Activated B cell treated with CpG ODN at 0.5 μM for 24 hours (primary cell): ENCODE results near the gene EFNB1. TPM values are rescaled to one million over a fixed set of nuclear protein-coding genes. Genes with fewer than 3 reads are reported as not detected.

Experiments used
- ATAC-seq: fragments of 200-7000 bp; cut with Tn5 transposase; one replicate; pipeline ENCODE4 v1.10.0; 2021; ENCODE audit warnings: low read depth, mild to moderate bottlenecking, moderate library complexity
- CTCF ChIA-PET: fragments of 350-600 bp; sonication (Branson Sonifier 250); formaldehyde crosslinking; loops from one replicate; lab custom pipeline; 2021; ENCODE audit warnings: antibody characterized with exemption; lab: Charles Lee
- POLR2A ChIA-PET: fragments of 350-600 bp; sonication (Branson Sonifier 250); formaldehyde crosslinking; loops from one replicate; lab custom pipeline; 2021; ENCODE audit warnings: antibody characterized with exemption; lab: Charles Lee
- DNase-seq: peaks from one replicate; pipeline ENCODE4 v3.0.0; 2022
- H3K27ac Mint-ChIP-seq: one replicate; pipeline ENCODE4 v1.8.0; 2020; ENCODE audit warnings: mixed read lengths
- H3K27me3 Mint-ChIP-seq: one replicate; pipeline ENCODE4 v1.8.0; 2021; ENCODE audit warnings: mixed read lengths
- H3K36me3 Mint-ChIP-seq: one replicate; pipeline ENCODE4 v1.8.0; 2021; ENCODE audit warnings: low read depth, mixed read lengths
- H3K4me1 Mint-ChIP-seq: one replicate; pipeline ENCODE4 v1.8.0; 2021; ENCODE audit warnings: mixed read lengths
- H3K4me3 Mint-ChIP-seq: one replicate; pipeline ENCODE4 v1.8.0; 2020; ENCODE audit warnings: mild to moderate bottlenecking, mixed read lengths
- H3K9me3 Mint-ChIP-seq: one replicate; pipeline ENCODE4 v1.8.0; 2020; ENCODE audit warnings: mixed read lengths
- CTCF ChIP-seq: fragments of 200-600 bp; IDR thresholded peaks from one replicate; pipeline ENCODE4 v1.8.0; 2022; ENCODE audit warnings: antibody characterized with exemption, mild to moderate bottlenecking
- intact Hi-C: fragments of 100-400 bp; cut with micrococcal nuclease; formaldehyde crosslinking; loops from one replicate; pipeline ENCODE4 v1.15.1; 2024
- total RNA-seq: library from RNA; stranded (reverse); gene quantifications from 2 replicates; pipeline ENCODE4 v1.2.3, GENCODE V29; 2022

Gene EFNB1
- total RNA-seq, 1 donor from 2014 or later, result 2.3 TPM

- ATAC-seq (no peak), DNase-seq (no peak)
- CTCF ChIA-PET, result no interaction called here
- no peak for TF ChIP-seq CTCF
- Mint-ChIP-seq H3K4me3 (no peak overlapping the region), H3K27ac (no peak overlapping the region), H3K9me3 (no peaks in the 10 kb centered on the region), H3K4me1 (peaks cover 18% of the 10 kb centered on the region), H3K27me3 (peaks cover 2% of the 10 kb centered on the region), H3K36me3 (no peaks in the 10 kb centered on the region)
- POLR2A ChIA-PET, result no interaction called here
- intact Hi-C loops, result no loop called here
These were observed 5.7 kb downstream of the EFNB1 start for GRCh38 chrX:68834371-68835103.

GRCh38 chrX:68835104-68835442 lies 6.3 kb downstream of the EFNB1 start:
- no peak for TF ChIP-seq CTCF
- ChIA-PET POLR2A (no interaction called here), CTCF (no interaction called here)
- no peak overlapping the region for H3K27ac Mint-ChIP-seq
- no peak for DNase-seq
- no peak for ATAC-seq
- no peaks in the 10 kb centered on the region for H3K9me3 Mint-ChIP-seq
- H3K4me1 Mint-ChIP-seq, result peaks cover 18% of the 10 kb centered on the region
- no peak overlapping the region for H3K4me3 Mint-ChIP-seq
- H3K36me3 Mint-ChIP-seq, result peaks cover under 1% of the 10 kb centered on the region
- H3K27me3 Mint-ChIP-seq, result peaks cover 2% of the 10 kb centered on the region
- intact Hi-C loops, result no loop called here

- Mint-ChIP-seq H3K4me3 (no peak overlapping the region), H3K36me3 (peaks cover 3% of the 10 kb centered on the region), H3K9me3 (no peaks in the 10 kb centered on the region), H3K27ac (no peak overlapping the region), H3K4me1 (peaks cover 18% of the 10 kb centered on the region), H3K27me3 (peaks cover 2% of the 10 kb centered on the region)
- no peak for DNase-seq
- intact Hi-C loops, result no loop called here
- TF ChIP-seq CTCF, result no peak
- ATAC-seq, result no peak
- CTCF ChIA-PET, result no interaction called here
- POLR2A ChIA-PET, result no interaction called here
These were observed 6.6 kb downstream of the EFNB1 start for GRCh38 chrX:68835468-68835867.

GRCh38 chrX:68837119-68837518 lies 8.3 kb downstream of the EFNB1 start:
- Mint-ChIP-seq H3K4me1 (peaks cover 7% of the 10 kb centered on the region), H3K27ac (no peak overlapping the region), H3K4me3 (no peak overlapping the region), H3K27me3 (peaks cover under 1% of the 10 kb centered on the region), H3K36me3 (peaks cover 4% of the 10 kb centered on the region), H3K9me3 (no peaks in the 10 kb centered on the region)
- CTCF ChIA-PET, result no interaction called here
- ATAC-seq (no peak), DNase-seq (no peak)
- POLR2A ChIA-PET, result no interaction called here
- intact Hi-C loops, result no loop called here
- TF ChIP-seq CTCF, result no peak

- ATAC-seq, result no peak
- Mint-ChIP-seq H3K27me3 (no peaks in the 10 kb centered on the region), H3K27ac (no peak overlapping the region), H3K4me1 (peaks cover 5% of the 10 kb centered on the region), H3K4me3 (no peak overlapping the region), H3K9me3 (no peaks in the 10 kb centered on the region), H3K36me3 (peaks cover 4% of the 10 kb centered on the region)
- DNase-seq, result no peak
- CTCF ChIA-PET, result no interaction called here
- intact Hi-C loops, result no loop called here
- POLR2A ChIA-PET, result no interaction called here
- no peak for TF ChIP-seq CTCF
These were observed 9.7 kb downstream of the EFNB1 start for GRCh38 chrX:68838571-68838910.
